ENCODE measurements around the gene GGCT.
"Not testable (repeated sequence)": the region's sequence is repeated elsewhere in the genome, so short reads cannot be mapped to it uniquely, and the experiment has no call there.

Gene GGCT

DNA sequence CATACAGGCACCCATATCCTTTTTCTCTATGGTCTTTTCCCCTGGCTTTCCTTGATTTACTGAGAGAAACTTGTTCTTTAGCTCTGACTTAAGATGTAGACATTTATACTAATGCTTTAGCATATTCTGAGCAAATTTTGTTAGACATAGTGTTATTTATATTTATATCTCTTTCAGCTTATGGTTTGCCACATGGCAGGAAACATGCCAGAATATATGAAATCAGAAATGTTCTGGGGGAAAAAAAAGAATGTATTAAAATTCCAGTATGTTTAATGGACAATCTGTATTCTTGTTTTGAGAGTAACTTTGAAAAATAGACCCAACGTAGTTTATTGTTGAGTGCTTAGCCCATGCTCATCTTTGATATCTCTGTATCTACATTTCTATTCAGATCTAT lies 10.1 kb upstream of the GGCT start:
- DNase-seq: no peak

DNA sequence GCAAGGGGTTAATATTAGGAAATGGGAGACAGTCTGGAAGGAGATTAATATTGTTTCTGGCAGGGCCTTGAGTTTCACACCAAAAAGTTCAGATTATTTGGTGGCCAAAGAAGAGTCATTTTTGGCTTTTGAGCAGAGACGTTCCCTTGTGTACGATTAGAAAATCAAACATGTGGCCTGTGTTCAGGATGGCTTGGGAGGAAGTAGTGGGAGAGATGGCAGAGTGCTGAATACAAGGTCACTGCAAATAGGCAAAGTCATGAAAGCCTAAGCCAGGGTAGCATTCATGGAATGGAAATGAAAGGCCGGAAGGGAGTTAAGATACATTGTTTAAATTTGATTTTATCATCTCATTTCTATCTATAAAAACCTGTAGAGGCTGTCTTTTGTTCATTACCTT lies 9.5 kb upstream of the GGCT start:
- DNase-seq: no peak

DNA sequence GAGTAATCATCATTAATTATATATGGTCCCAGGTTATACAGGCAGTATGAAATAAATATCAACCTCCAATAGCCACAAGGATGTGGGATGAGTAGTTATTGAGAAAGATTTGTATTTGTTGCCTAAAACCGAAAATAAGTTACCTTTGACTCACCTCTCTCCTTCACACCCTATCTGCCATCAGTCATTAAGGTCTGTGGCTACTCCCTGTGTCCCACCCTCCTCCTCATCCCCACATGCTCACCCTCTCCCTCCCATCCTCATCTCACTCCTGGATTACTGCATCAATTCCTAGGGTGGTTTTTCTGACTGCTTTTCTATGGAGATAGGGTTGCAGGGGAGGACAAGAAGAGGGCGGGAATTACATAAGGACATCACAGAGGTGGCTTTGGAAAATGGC lies 9.1 kb upstream of the GGCT start:
- no peak for DNase-seq

DNA sequence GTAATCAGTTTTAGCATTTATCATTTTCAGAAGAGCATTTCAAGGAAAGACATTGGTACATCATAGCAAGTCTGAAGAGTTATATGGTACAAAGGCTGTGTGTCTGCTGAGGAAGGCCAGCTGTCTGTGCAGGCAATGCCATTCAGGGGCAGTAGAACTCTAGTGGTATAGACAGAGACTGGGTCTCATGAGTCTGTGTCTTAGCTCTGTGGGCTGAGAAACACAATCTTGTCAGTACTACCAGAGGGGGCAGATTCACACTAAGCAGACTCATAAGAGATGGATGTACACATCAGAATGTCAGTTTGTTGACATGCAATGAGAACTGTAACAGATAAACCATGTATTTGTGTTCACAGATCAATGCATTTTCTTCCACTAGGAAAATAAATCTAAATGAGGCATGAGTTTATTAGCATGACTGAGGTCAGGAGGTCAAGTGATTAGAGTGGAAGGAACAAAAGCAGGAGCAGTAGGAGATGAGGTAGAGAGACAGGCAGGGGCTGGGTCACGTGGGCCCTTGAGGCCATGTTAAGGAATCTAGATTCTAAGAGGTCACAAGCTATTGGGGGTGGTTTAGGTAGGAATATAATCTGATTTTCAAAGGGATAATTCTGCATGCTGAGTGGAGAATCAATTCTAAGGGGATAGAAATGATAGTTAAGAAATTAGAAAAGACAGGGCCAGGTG lies 7.5 kb upstream of the GGCT start:
- DNase-seq: no peak

DNA sequence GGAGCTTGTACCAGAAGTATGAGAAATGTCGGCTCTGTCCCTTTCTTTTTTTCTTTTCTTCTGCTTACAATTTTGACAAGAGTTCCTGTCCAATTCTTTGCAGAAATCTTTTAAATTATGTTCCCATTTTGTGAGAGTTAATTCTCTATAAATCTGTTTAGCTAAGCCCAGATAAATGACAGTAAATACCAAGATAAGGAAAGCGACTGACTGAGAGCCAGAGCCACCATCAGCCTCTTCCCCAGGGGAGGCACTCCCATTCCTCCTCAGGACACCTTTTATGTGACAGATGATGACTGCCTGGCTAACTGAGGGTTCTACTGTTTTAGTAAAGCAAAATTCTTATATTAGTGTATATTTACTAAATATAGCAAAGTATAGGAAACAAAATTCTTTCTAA lies 6.9 kb upstream of the GGCT start:
- DNase-seq: no peak

DNA sequence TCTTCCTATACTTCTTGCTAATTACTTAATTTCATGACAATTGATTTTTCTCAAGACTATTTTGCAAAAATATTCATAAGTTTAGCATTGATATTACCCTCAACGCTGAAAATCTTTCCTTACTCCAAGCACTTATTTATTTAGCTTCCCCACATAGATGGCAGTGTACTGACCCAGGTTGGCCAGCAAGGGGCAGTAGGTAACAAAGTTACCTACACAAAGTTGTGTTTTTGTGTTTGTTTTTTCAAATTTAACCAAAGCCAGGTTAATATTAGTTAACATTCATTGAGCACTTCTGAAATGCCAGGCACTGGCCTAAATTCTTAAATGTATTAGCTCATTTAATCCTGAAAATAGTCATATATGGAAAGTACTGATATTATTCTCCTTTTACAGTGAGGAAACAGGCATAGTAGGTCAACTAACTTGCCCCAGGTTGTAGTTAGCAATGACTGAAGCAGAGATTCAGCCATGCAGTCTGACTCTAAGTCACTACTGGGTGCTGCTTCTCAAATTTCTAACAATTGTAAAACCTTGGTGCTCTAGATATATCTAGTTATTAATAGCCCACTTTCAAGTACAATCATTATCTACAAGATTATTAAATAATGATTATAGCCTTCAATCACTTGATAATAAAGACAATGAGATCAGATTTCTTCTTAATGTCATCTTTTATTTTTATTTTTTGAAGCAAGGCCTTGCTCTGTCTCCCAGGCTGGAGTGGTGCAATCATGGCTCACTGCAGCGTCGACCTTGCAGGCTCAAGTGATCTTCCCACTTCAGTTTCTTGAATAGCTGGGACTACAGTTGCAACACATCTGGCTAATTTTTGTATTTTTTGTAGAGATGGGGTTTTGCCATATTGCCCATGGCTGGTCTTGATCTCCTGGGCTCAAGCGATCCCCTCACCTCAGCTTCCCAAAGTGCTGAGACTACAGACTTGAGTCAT lies 5.8 kb upstream of the GGCT start:
- peak in 1 of 2 experiments; percentile 14 for DNase-seq

DNA sequence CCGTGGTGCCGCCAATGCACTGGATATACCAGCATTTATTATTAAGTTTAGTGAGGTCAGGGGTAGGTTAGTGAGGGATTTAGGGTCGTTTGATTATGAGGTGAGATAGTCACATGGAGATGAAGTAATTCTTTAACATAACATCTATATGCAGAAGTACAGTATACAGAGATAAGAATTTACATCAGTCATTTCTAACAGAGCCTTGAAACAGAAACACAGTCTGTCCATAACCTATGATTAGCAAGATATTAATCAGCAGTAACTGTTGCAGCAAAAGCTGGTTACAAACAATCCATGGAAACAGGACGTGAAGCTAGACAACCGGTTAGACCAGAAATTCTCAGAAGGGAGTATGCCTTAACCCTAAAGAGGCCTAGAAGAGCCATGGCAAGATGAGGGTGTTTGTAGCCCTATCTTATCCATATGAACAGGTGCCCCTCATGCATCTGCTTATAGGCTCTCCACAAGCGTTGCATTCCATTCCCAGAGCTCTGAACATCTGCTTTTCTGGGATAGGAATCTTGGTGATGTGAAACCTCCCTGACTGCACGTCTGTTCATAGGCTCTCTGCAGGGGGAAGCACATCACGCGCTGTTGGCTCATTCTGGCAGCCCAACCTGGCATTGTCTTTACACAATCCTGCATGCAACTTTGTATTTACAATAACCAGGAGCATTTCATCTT lies 4.7 kb upstream of the GGCT start:
- DNase-seq: not testable (repeated sequence)

DNA sequence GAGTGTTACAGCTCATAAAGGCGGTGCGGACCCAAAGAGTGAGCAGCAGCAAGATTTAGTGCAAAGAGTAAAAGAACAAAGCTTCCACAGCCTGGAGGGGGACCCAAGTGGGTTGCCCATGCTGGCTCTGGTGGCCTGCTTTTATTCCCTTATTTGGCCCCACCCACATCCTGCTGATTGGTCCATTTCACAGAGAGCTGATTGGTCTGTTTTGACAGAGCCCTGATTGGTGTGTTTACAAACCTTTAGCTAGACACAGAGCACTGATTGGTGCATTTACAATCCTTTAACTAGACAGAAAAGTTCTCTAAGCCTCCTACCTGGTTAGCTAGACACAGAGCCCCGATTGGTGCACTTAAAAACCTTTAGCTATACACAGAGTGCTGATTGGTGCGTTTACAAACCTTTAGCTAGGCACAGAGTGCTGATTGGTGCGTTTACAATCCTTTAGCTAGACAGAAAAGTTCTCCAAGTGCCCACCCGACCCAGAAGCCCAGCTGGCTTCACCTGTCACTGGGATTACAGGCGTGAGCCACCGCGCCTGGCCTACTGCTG lies 2.8 kb upstream of the GGCT start:
- not testable (repeated sequence) for DNase-seq

DNA sequence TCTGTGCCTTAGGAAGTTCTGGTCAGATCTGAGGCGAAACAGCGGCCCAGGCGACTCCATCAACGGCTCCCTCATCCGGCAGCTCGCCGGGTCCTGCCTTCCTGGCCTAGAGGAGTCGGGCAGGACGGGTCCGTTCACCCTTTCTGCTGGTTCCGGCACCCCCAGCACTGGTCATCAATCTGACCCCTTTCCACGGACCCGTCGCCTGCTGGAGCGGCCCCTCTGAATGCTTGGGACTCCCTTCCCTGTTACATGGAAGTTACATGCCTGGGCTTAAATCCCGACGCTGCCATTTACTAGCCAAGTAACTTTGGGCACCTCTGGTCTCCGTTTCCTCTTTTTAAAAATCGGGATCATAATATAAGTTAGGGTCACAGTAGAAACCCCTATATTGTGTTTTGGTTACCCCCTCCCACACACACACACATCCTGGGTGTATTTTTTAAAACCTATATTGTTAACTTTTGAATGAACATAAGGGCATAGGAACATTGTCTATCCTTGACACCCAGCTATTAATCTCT lies 607 bp upstream of the GGCT start:
- no peak for DNase-seq

DNA sequence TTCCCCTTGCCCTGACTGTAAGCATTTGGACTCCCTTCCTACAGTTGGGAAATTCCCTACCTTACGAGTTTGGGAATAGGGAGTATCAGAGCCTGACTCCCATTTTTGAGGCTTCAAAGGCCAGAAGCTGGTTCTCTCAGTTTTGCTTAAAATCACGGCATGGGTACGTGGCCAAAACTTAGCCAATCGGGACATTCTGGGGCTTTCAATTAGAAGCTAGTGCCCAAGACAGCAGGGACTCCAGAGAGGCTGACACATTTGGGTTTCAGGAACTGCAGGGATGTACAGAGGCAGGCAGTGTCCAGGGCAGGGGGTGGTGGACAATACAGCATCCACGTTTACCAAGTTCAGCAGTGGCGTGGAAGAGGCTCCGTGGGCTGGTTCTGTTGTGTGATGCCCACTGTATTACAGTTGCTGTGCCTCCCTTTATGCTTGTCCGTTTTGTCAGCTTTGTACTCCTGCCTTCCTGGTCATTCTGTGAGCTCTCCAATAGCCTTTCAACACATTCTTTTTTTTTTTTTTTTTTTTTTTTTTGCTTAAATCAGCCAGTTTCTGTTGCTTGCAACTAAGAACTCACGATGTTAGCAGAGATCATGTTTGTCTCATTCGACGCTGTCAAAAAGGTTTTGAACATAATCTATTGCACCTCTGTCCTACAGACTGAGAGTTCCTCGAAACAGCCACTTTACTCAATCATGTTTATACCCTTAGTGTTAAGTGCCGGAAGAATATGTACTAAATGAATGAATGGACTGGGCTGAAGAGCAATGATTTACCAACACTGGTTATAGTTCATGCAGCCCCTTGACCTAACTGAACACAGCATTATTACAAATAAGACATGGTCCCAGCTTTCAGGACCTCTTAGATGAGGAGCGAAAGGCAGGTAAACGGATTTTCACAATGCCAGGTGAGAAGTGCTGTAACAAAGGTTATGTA lies 1.1 kb downstream of the GGCT start:
- no peak for DNase-seq

DNA sequence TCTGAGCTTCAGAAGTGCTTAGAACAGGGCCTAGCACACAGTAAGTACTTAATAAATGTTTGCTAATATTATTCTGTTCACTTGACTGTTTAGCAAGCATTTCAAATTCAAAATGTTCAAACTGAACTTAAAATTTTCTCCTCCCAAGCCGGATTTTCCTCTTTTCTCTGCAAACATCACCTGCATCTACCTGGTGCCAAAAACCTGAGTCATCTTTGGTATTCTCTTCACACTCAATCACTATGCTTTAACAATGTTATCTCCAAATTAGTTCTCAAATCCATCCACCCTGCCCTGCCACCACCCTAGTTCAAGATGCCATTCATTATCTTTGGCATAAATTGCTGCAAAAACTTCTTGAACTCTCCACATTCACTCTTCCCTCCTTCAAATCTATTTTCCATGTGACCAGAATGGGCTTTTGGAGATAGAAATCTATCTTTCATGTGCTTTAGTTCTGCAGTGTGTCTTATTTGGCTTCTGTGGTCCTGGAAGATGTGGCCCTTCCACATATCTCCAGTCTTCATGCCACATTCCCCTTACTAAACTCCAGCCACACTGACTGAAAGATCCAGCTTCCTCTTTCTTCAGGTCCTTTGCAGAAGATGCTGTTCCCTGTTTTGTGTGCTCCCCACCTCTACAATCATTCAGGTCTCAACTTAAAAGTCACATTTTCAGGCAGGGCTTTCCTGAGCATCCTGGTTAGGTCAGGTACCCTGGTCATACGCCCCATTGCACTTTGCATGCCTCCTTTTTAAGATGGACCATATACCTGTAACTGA lies 2.0 kb downstream of the GGCT start:
- DNase-seq: no peak

DNA sequence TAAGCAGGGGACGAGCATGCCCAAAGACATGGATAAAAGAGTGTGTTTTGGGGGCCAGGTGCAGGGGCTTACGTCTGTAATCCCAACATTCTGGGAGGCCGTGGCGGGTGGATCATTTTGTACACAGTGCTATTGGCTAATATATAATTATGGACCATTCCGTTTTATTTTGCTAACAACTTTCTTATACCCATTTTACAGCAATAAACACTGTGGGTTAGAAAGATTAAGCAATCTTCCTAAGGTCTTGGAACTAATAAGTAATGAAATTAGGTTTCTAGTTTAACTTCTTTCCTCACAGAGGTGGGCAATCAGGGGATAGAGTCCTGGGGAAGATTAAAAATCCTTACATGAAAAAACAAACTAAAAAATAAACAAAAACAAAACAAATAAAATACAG lies 3.4 kb downstream of the GGCT start:
- no peak for DNase-seq

DNA sequence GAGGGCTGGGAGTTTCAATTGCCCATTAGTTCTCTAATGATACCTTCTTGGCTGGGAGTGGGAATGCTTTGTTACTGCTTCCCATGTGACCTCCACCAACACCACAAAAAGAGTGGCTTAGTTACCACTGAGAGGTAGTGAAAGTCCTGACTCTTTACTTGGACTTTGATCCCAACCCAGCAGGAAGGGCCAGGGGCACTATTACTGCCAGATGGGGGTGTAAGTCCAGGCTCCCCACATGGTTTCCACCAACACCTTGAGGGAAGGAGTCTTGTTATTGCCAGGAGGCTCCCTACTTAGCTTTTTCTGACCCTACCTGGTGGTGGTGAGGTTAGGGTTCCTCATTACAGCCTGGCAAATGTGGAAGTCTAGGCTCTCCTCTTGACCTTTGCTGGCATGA lies 11.4 kb downstream of the GGCT start:
- DNase-seq: no peak

DNA sequence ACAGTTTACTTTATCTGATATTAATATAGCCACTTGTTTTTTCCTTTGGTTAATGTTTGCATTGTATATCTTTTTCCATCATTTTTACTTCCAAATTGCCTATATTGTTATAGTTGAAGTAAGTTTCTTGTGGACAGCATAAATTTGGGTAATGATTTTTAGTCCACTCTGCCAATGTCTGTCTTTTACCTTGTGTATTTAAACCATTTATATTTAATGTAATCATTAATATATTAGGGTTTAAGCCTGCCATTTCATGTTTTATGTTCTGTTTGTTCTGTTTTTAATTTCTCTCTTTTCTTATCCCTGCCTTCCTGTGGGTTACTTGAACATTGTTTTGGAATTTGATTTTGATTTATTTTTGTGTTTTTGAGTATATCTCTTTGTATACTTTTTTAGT lies 13.2 kb downstream of the GGCT start:
- no peak for DNase-seq

DNA sequence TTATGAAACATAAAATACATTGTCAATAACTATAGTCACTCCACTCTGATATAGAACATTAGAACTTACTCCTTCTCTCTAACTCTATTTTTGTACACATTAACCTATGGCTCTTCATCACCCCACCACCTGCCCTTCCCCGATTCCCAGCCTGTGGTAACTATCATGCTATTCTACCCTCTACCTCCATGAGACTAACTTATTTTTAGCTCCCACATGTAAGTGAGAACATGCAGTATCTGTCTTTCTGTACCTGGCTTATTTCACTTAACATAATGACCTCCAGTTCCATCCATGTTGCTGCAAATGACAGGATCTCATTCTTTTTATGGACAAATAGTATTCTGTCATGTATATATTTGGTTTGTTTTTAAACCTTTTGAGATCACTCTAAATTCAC lies 17.3 kb downstream of the GGCT start:
- no peak for DNase-seq

DNA sequence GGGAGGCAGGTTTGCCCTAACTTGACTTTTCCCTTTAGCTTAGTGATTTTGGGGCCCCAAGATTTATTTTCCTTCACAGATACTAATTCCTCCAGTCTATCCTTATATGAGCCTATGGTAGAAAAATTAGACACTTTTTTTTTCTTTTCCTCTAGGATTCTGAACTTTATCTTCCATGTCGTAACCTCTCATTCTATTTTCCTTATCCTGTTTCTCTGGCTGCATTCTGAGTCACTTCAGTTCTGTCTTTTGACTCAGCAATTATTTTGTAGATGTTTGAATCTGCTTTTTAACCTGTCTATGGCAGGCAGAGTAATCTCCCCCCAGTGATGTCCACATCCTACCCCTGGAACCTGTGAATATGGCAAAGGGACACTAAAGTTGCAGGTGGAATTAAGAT lies 19.0 kb downstream of the GGCT start:
- no peak for DNase-seq

DNA sequence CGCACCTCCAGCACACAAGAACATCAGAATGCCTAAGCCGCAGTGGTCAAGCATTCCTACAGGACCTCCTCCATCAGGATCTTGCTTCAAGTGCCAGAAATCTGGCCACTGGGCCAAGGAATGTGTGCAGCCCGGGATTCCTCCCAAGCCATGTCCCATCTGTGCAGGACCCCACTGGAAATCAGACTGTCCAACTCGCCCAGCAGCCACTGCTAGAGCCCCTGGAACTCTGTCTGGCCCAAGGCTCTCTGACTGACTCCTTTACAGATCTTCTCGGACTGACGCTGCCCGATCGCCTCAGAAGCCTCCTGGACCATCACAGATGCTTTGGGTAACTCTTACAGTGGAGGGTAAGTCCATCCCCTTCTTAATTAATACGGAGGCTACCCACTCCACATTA lies 23.2 kb downstream of the GGCT start:
- DNase-seq: not testable (repeated sequence)

DNA sequence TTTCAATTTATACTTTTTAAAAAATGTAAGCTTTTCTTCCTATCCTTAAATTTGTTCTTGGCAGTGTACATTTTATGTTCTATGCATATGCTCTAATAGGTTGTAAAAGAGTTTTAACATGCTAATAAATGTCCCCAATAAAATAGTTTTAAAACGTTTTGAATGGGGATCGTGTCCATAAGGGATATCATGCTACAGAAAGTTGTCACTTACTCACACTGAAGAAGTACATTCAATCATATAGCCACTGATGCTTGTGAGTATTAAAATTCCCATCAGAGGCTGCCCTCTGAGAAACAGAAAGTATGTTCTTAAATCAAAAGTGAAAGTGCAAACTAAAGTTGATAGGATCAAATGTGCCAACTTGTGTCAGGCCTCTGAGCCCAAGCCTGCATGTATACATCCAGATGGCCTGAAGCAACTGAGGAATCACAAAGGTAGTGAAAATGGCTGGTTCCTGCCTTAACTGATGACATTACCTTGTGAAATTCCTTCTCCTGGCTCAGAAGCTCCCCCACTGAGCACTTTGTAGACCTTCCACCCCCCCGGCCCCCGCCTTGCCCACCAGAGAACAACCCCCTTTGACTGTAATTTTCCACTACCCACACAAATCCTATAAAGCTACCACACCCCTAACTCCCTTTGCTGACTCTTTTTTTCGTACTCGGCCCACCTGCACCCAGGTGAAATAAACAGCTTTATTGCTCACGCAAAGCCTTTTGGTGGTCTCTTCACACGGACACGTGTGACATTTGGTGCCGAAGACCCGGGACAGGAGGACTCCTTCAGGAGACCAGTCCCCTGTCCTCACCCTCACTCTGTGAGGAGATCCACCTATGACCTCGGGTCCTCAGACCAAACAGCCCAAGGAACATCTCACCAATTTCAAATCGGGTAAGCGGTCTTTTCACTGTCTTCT lies 25.2 kb downstream of the GGCT start:
- peak; percentile 14 to 16 for DNase-seq

DNA sequence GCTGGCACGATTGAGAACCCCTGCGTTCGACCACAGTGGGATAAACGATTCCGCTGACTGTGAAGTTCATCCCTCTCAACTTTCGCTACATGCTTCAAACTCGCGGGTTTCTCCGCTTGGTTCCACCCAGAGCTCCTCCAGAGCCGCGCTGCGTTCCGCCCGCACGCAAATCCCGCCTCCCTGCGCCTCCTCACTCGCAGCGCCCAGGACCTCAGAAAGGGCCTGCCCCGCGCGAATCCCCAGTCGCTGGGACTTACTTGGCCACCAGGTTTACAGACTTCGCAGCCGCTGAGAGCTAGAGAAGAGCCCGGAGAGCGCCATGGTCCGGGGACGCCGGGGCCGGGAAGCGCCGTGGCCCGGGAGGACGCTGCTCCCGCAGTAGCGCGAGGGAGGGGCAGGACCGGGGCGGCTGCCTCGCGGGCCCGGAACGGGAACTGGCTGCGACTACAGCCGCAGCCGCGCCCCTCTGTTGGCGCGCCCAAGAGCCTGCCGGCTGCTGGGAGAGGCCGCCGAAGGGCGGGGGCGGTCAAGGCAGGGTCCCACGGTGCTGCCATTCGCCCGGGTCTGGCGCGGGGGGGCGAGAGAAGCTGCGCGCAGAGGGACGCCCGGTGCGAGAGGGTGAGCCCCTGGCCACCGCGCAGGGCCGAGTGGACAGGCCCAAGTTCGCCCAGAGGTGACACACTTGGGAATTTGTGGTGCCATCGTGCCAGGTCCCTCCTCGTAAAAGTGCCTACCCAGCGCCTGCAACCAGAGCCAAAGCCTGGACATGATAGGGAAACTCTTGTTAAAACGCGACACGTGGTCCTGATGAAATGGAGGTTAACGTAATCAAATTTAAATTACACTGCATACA lies 26.1 kb downstream of the GGCT start, which contains the start of gene NOD1:
TSS of gene NOD1 (minus strand) at position 436 of the 853 bp plus-strand sequence. CDS start 21,863 bp downstream, outside the sequence.
- peak; percentile 51 to 57 for DNase-seq

Measured in activated CD4-positive, alpha-beta T cell treated with anti-CD3 and anti-CD28 coated beads, Interleukin-2, amount 50 U/mL, for 4 hours (primary cell).